Hepatic stellate cell (primary cell): ENCODE measurements around the gene CMIP.

ENCODE experiments used
- DNase-seq: peaks from one replicate; pipeline ENCODE4 v3.0.0; 2011; ENCODE audit warnings: low spot score

The CMIP gene

GRCh38 chr16:81703177-81704155 is 258.9 kb downstream of the CMIP start:
- DNase-seq: peak; percentile 66

- no peak for DNase-seq
Measured at GRCh38 chr16:81705261-81705660, 260.7 kb downstream of the CMIP start.

GRCh38 chr16:81706327-81707295 is 262.0 kb downstream of the CMIP start:
- no peak for DNase-seq

- peak; percentile 47 for DNase-seq
Measured at GRCh38 chr16:81707411-81708265, 263.0 kb downstream of the CMIP start.

- DNase-seq: no peak
Measured at GRCh38 chr16:81708266-81709015, 263.8 kb downstream of the CMIP start.

- no peak for DNase-seq
Measured at GRCh38 chr16:81709016-81709900, 264.6 kb downstream of the CMIP start.

- no peak for DNase-seq
Measured at GRCh38 chr16:81710044-81710443, 265.4 kb downstream of the CMIP start.

- DNase-seq: no peak
Measured at GRCh38 chr16:81710596-81710995, 266.0 kb downstream of the CMIP start.

- DNase-seq: peak; percentile 90
Measured at GRCh38 chr16:81711657-81712319, 267.2 kb downstream of the CMIP start.

GRCh38 chr16:81712681-81713080 is 268.1 kb downstream of the CMIP start:
- DNase-seq: no peak

- no peak for DNase-seq
Measured at GRCh38 chr16:81713295-81713772, 268.7 kb downstream of the CMIP start.

GRCh38 chr16:81713796-81714195 is 269.2 kb downstream of the CMIP start:
- DNase-seq: no peak

- no peak for DNase-seq
Measured at GRCh38 chr16:81714583-81714982, 270.0 kb downstream of the CMIP start.

- no peak for DNase-seq
Measured at GRCh38 chr16:81715358-81716196, 271.0 kb downstream of the CMIP start.

- no peak for DNase-seq
Measured at GRCh38 chr16:81716478-81717225, 272.0 kb downstream of the CMIP start.

- no peak for DNase-seq
Measured at GRCh38 chr16:81717662-81718189, 273.1 kb downstream of the CMIP start.

GRCh38 chr16:81718637-81719036 is 274.0 kb downstream of the CMIP start:
- no peak for DNase-seq
